HepG2 (cell line): ENCODE measurements around the gene ZNF786. TPM values are rescaled to one million over a fixed set of nuclear protein-coding genes. Genes with fewer than 3 reads are reported as not detected.

Experiments
- HNRNPLL ChIP-seq: fragments of 200-400 bp; formaldehyde crosslinking; IDR thresholded peaks from 2 replicates; pipeline ENCODE4 v1.6.1; 2017; ENCODE audit warnings: mild to moderate bottlenecking, low read depth, low read length; ENCODE audit not compliant: poor library complexity, severe bottlenecking
- HOXA5 ChIP-seq: sonication (generic); formaldehyde crosslinking; IDR thresholded peaks from 2 replicates; pipeline ENCODE4 v1.4.0; 2020; ENCODE audit warnings: missing genetic modification reagents
- IKZF5 ChIP-seq: IDR thresholded peaks from 2 replicates; pipeline ENCODE4 v1.6.1; 2018; ENCODE audit warnings: missing genetic modification reagents, mild to moderate bottlenecking, missing compliant biosample characterization
- MAX ChIP-seq: IDR thresholded peaks from 2 replicates; pipeline ENCODE4 v1.6.1; 2012; ENCODE audit warnings: inconsistent platforms
- NONO ChIP-seq, 2 experiments: fragments of 450-650 bp in 1 of 2; sonication (generic) in 1 of 2; formaldehyde crosslinking in 1 of 2; IDR thresholded peaks in 1 of 2; conservative IDR thresholded peaks in 1 of 2; 2 replicates each; pipeline versions ENCODE4 v1.6.1 to v1.8.0; 2017 to 2022; ENCODE audit warnings: mild to moderate bottlenecking in 1 of 2, missing genetic modification reagents in 1 of 2, moderate library complexity in 1 of 2
- PITX1 ChIP-seq: sonication (generic); formaldehyde crosslinking; IDR thresholded peaks from 2 replicates; pipeline ENCODE4 v1.5.1; 2020; ENCODE audit warnings: mild to moderate bottlenecking, missing genetic modification reagents
- SMAD1 ChIP-seq: sonication (generic); formaldehyde crosslinking; IDR thresholded peaks from 2 replicates; pipeline ENCODE4 v1.4.0; 2020; ENCODE audit warnings: missing genetic modification reagents, low read depth, mild to moderate bottlenecking, borderline replicate concordance
- ZBTB43 ChIP-seq: sonication (generic); formaldehyde crosslinking; conservative IDR thresholded peaks from 2 replicates; pipeline ENCODE4 v1.4.0; 2020; ENCODE audit warnings: missing genetic modification reagents
- ZFP36L1 ChIP-seq: sonication (generic); formaldehyde crosslinking; IDR thresholded peaks from 2 replicates; pipeline ENCODE4 v1.8.0; 2022; ENCODE audit warnings: mild to moderate bottlenecking, missing genetic modification reagents, moderate library complexity
- ZNF225 ChIP-seq: sonication (generic); formaldehyde crosslinking; IDR thresholded peaks from 2 replicates; pipeline ENCODE4 v1.4.0; 2020; ENCODE audit warnings: mild to moderate bottlenecking, missing genetic modification reagents
- ZNF234 ChIP-seq: sonication (generic); formaldehyde crosslinking; conservative IDR thresholded peaks from 2 replicates; pipeline ENCODE4 v1.5.1; 2020; ENCODE audit warnings: mild to moderate bottlenecking, missing genetic modification reagents
- ZNF235 ChIP-seq: sonication (generic); formaldehyde crosslinking; IDR thresholded peaks from 2 replicates; pipeline ENCODE4 v1.8.1; 2023; ENCODE audit warnings: mild to moderate bottlenecking, missing genetic modification reagents, borderline replicate concordance
- ZNF296 ChIP-seq: sonication (generic); formaldehyde crosslinking; conservative IDR thresholded peaks from 2 replicates; pipeline ENCODE4 v1.5.0; 2020; ENCODE audit warnings: mild to moderate bottlenecking, missing genetic modification reagents
- ZNF335 ChIP-seq: sonication (generic); formaldehyde crosslinking; IDR thresholded peaks from 2 replicates; pipeline ENCODE4 v1.4.0; 2020; ENCODE audit warnings: missing genetic modification reagents
- ZNF441 ChIP-seq: sonication (generic); formaldehyde crosslinking; IDR thresholded peaks from 2 replicates; pipeline ENCODE4 v1.7.0; 2021; ENCODE audit warnings: missing genetic modification reagents, borderline replicate concordance
- ZNF451 ChIP-seq: sonication (generic); formaldehyde crosslinking; IDR thresholded peaks from 2 replicates; pipeline ENCODE4 v1.5.0; 2020; ENCODE audit warnings: mild to moderate bottlenecking, missing genetic modification reagents
- ZNF556 ChIP-seq: sonication (generic); formaldehyde crosslinking; IDR thresholded peaks from 2 replicates; pipeline ENCODE4 v1.4.0; 2020; ENCODE audit warnings: mild to moderate bottlenecking, missing genetic modification reagents, borderline replicate concordance
- ZNF615 ChIP-seq: sonication (generic); formaldehyde crosslinking; IDR thresholded peaks from 2 replicates; pipeline ENCODE4 v1.5.0; 2020; ENCODE audit warnings: mild to moderate bottlenecking, missing genetic modification reagents, borderline replicate concordance
- ZNF616 ChIP-seq: sonication (generic); formaldehyde crosslinking; IDR thresholded peaks from 2 replicates; pipeline ENCODE4 v1.5.0; 2020; ENCODE audit warnings: low read depth, mild to moderate bottlenecking, missing genetic modification reagents
- ZNF784 ChIP-seq: sonication (generic); formaldehyde crosslinking; IDR thresholded peaks from 2 replicates; pipeline ENCODE4 v1.5.1; 2020; ENCODE audit warnings: missing genetic modification reagents, mild to moderate bottlenecking, borderline replicate concordance
- polyA plus RNA-seq, 8 experiments: library from polyadenylated mRNA; depleted of rRNA in 3 of 8; stranded (reverse) in 7 of 8; unstranded in 1 of 8; fragments of >200 nt; fragmentation: Illumina TruSeq in 4 of 8; extraction: Trizol in 4 of 8; gene quantifications; 2 replicates each; pipeline versions ENCODE4 v1.2.1 to v1.2.3, GENCODE V29; 2011 to 2016; ENCODE audit warnings: low read depth in 4 of 8, missing spikeins in 1 of 8, mixed read lengths in 1 of 8; ENCODE audit not compliant: insufficient read depth in 1 of 8
- total RNA-seq, 5 experiments: library from RNA; depleted of rRNA; stranded (reverse); fragments of >200 nt; fragmentation: Illumina TruSeq; extraction: Trizol; gene quantifications; 2 replicates each; pipeline ENCODE4 v1.2.3, GENCODE V29; 2016; ENCODE audit warnings: low read depth in 1 of 5

ZNF786 gene
- total and polyA plus RNA-seq, 2 of the 13 experiments (the other 11 are each of a cell fraction or from before 2014, with no cell fraction given), result 2.0 to 4.0 TPM

- TF ChIP-seq ZFP36L1 (CRISPR knock-in tag) (peak; percentile 91), ZNF235 (CRISPR knock-in tag) (peak; percentile 75; the same call in 1 of the 2 replicates), ZNF615 (CRISPR knock-in tag) (peak; percentile 84; the same call in 1 of the 2 replicates), ZBTB43 (peak; percentile 63; the same call in 1 of the 2 replicates), ZNF296 (peak; percentile 80; the same call in 1 of the 2 replicates), HNRNPLL (peak; percentile 93), ZNF556 (peak; percentile 49), ZNF234 (CRISPR knock-in tag) (peak; percentile 67; the same call in 1 of the 2 replicates), MAX (peak; percentile 73; the same call in 1 of the 2 replicates), ZNF616 (CRISPR knock-in tag) (peak; percentile 38; the same call in 1 of the 2 replicates), PITX1 (0 out of 2 replicates have a peak, but pooled peaks have one; percentile 50), ZNF451 (CRISPR knock-in tag) (peak; percentile 45), IKZF5 (CRISPR knock-in tag) (peak; percentile 56; the same call in 1 of the 2 replicates), ZNF225 (CRISPR knock-in tag) (peak; percentile 15; the same call in 1 of the 2 replicates), ZNF441 (CRISPR knock-in tag) (peak; percentile 93), ZNF335 (CRISPR knock-in tag) (peak; percentile 95), NONO (IDR thresholded peaks at IDR 0.05) (no peak), NONO (CRISPR knock-in tag; conservative IDR thresholded peaks at IDR 0.05) (peak; percentile 80), ZNF784 (peak; percentile 86; the same call in 1 of the 2 replicates), SMAD1 (CRISPR knock-in tag) (no peak), HOXA5 (CRISPR knock-in tag) (peak; percentile 60)
Observed at GRCh38 chr7:149090397-149091195, at the start of gene ZNF786 (continued).
